ENCODE data around the gene CHCHD6.

Gene CHCHD6

GRCh38 chr3:126731044-126731443 is 27.0 kb downstream of the CHCHD6 start:
- Histone ChIP-seq H3K4me3 (ENCODE audit: low read length) (no peak overlapping the region), H3K27ac (ENCODE audit: low read length) (no peak overlapping the region), H3K9me3 (ENCODE audit: insufficient read depth, low read length) (no peaks in the 10 kb centered on the region), H3K79me2 (ENCODE audit: low read length) (no peaks in the 10 kb centered on the region), H3K36me3 (replicated peaks; ENCODE audit: low read depth, low read length) (peaks cover 2% of the 10 kb centered on the region), H2AFZ (ENCODE audit: low read depth, low read length) (no peak overlapping the region), H3K27me3 (ENCODE audit: low read depth, low read length) (no peaks in the 10 kb centered on the region), H3K4me2 (ENCODE audit: low read length) (no peak overlapping the region), H4K20me1 (ENCODE audit: insufficient read depth, low read length) (no peaks in the 10 kb centered on the region), H3K9ac (ENCODE audit: low read length) (no peak overlapping the region), H3K4me1 (ENCODE audit: low read length) (no peaks in the 10 kb centered on the region)
- no peak for TF ChIP-seq EZH2phosphoT487 (IDR thresholded peaks at IDR 0.05; ENCODE audit: low read depth)
- no peak for TF ChIP-seq CTCF (IDR thresholded peaks at IDR 0.05; ENCODE audit: low read depth, low read length)

GRCh38 chr3:126732281-126733060 is 28.4 kb downstream of the CHCHD6 start:
- Histone ChIP-seq H2AFZ (ENCODE audit: low read depth, low read length) (no peak overlapping the region), H4K20me1 (ENCODE audit: insufficient read depth, low read length) (no peaks in the 10 kb centered on the region), H3K4me1 (ENCODE audit: low read length) (no peaks in the 10 kb centered on the region), H3K9ac (ENCODE audit: low read length) (no peak overlapping the region), H3K27me3 (ENCODE audit: low read depth, low read length) (no peaks in the 10 kb centered on the region), H3K4me3 (ENCODE audit: low read length) (no peak overlapping the region), H3K27ac (ENCODE audit: low read length) (no peak overlapping the region), H3K4me2 (ENCODE audit: low read length) (no peak overlapping the region), H3K79me2 (ENCODE audit: low read length) (no peaks in the 10 kb centered on the region), H3K9me3 (ENCODE audit: insufficient read depth, low read length) (no peaks in the 10 kb centered on the region), H3K36me3 (replicated peaks; ENCODE audit: low read depth, low read length) (peaks cover 6% of the 10 kb centered on the region)
- TF ChIP-seq CTCF (IDR thresholded peaks at IDR 0.05; ENCODE audit: low read depth, low read length) (no peak), EZH2phosphoT487 (IDR thresholded peaks at IDR 0.05; ENCODE audit: low read depth) (no peak)

GRCh38 chr3:126733061-126733430 is 29.0 kb downstream of the CHCHD6 start:
- no peaks in the 10 kb centered on the region for H3K27me3 ChIP-seq (ENCODE audit: low read depth, low read length)
- no peaks in the 10 kb centered on the region for H3K4me1 ChIP-seq (ENCODE audit: low read length)
- no peak overlapping the region for H2AFZ ChIP-seq (ENCODE audit: low read depth, low read length)
- no peak overlapping the region for H3K4me3 ChIP-seq (ENCODE audit: low read length)
- H3K9ac ChIP-seq (ENCODE audit: low read length) = no peak overlapping the region
- H3K79me2 ChIP-seq (ENCODE audit: low read length) = no peaks in the 10 kb centered on the region
- H4K20me1 ChIP-seq (ENCODE audit: insufficient read depth, low read length) = no peaks in the 10 kb centered on the region
- H3K4me2 ChIP-seq (ENCODE audit: low read length) = no peak overlapping the region
- no peak overlapping the region for H3K27ac ChIP-seq (ENCODE audit: low read length)
- peaks cover 6% of the 10 kb centered on the region for H3K36me3 ChIP-seq (replicated peaks; ENCODE audit: low read depth, low read length)
- no peaks in the 10 kb centered on the region for H3K9me3 ChIP-seq (ENCODE audit: insufficient read depth, low read length)
- TF ChIP-seq EZH2phosphoT487 (IDR thresholded peaks at IDR 0.05; ENCODE audit: low read depth) = no peak
- TF ChIP-seq CTCF (IDR thresholded peaks at IDR 0.05; ENCODE audit: low read depth, low read length) = no peak

- peaks cover 11% of the 10 kb centered on the region for H3K36me3 ChIP-seq (replicated peaks; ENCODE audit: low read depth, low read length)
- no peak overlapping the region for H3K9ac ChIP-seq (ENCODE audit: low read length)
- TF ChIP-seq CTCF (IDR thresholded peaks at IDR 0.05; ENCODE audit: low read depth, low read length) (no peak), EZH2phosphoT487 (IDR thresholded peaks at IDR 0.05; ENCODE audit: low read depth) (no peak)
- no peak overlapping the region for H2AFZ ChIP-seq (ENCODE audit: low read depth, low read length)
- H3K79me2 ChIP-seq (ENCODE audit: low read length) = no peaks in the 10 kb centered on the region
- no peak overlapping the region for H3K4me2 ChIP-seq (ENCODE audit: low read length)
- no peak overlapping the region for H3K4me3 ChIP-seq (ENCODE audit: low read length)
- H3K27ac ChIP-seq (ENCODE audit: low read length) = no peak overlapping the region
- H4K20me1 ChIP-seq (ENCODE audit: insufficient read depth, low read length) = no peaks in the 10 kb centered on the region
- no peaks in the 10 kb centered on the region for H3K9me3 ChIP-seq (ENCODE audit: insufficient read depth, low read length)
- no peaks in the 10 kb centered on the region for H3K27me3 ChIP-seq (ENCODE audit: low read depth, low read length)
- H3K4me1 ChIP-seq (ENCODE audit: low read length) = no peaks in the 10 kb centered on the region
These were observed 30.2 kb downstream of the CHCHD6 start for GRCh38 chr3:126734106-126734723.
